ENCODE data around the gene UNC13D.
"Not testable (repeated sequence)": the region's sequence is repeated elsewhere in the genome, so short reads cannot be mapped to it uniquely, and the experiment has no call there.

The UNC13D gene
- 68.7 to 167 reads per million in 2 experiments for total RNA-seq

DNA sequence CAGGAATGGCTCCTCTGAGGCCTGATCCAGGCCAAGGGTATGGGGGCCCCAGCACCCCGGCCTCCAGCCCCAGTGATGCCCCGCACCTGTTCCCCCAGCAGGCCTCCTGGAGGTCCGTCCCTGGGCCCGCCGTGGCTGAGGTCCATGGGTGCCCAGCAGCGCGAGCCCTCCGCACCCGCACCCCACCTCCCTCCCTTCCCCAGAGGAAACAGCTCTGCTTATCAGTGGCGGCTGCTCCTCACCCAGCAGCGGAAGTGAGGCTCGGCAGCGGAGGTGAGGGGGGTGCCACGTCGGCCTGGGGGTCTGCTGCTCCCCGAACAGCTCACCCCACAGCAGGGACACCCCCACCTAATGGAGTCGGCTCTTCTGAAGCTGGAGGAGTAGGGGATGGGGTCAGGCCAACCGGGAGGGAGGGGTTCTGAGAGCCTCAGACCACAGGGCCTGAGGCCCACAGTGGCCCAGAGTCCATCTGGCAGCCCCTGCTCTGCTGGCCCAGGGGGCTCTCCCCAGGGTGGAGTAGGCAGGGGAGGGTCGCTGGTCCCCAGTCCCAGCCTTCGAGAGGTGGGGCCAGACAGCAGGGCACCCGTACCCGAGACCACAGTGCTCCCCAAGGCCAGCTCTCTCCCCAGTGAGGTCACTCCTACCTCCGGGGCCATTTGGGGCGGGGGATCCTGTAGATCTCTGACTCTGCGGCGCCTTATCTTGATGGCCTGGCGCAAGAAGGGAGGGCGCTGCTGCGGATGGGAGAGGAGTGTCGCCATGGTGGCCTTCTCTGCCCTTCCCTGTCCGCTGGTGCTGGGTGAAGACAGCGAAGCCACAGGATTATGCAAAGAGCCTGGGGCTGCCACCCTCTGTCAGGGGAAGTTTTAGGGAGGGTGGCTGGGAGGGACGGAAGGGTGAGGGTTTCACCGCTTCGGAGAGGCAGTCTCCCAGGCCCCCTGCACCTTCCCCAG is at the start of gene UNC13D:
Gene UNC13D, minus strand, starts transcription at position 828 of the 953 bp plus-strand sequence. Its CDS starts 67 bp downstream, at position 761.
- DNase-seq (ENCODE audit: low read depth): peak; percentile 48

DNA sequence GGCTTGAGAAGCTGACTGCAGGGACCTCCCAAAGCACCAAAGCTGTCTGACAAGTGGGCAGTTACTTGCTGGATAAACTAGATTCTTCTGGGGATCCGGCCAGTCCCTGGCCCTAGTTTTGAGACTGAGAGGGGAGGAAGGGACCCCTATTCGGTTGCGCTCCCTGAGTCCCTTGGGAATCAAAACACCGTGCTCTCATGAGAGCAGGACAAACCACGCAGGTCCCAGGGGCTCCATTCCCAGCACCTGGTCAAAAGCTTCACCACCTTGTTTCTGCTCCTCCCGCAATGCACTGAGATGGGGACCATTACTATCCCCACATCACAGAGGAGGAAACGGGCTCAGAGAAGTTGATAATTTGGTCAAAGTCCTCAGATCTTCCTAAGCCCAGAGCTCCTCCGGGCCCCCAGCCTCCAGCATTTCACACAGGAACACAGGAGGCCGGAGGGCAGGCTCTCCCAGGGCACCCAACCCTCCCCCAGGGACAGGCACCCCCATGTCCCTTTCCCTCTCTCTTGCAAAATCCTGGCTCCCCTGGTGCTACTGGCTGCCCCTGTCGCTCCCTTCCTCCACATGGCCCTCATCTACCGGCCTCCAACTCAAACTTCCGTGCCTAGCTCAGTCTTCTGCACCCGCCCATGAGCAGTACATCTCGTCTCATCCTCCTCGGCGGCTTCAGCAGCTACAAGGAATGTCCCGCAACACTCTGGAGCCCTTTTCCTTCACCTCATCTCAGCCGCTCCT is 49.3 kb upstream of the UNC13D start:
- DNase-seq (ENCODE audit: low read depth): no peak

DNA sequence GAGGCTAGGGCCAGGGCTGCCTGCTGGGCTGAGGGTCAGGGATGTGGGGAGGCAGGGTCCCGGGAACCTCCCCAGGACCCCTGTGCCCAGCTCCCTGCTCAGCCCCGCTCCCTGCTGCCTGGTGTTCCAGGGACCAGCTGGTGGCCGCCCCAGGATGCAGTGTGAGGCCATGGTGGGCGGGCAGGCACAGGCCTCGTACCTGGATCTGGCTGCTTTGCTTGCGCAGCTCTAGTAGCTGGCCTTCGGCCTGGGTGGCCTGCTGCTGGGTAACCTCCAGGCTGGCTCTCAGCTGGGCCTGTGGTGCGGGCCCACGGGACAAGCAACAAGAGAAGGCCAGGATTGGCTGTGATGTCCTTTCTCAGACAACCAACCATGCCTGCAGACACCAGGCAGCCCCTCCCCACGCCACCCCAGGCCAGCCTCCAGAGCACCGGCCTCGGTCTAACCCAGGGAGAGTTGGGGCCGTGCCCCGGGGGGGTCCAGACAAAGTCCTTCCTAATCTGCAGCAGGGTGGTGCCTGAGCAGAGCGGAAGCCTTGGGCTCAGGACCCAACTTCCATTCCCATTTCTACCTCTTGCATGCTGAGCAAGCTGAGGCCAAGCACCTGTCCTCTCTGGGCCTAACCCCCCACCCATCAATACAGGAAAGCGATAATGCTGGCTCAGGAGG is 48.5 kb upstream of the UNC13D start:
- DNase-seq (ENCODE audit: low read depth): no peak

GRCh38 chr17:75891605-75892555 is 47.7 kb upstream of the UNC13D start:
- DNase-seq (ENCODE audit: low read depth): no peak

DNA sequence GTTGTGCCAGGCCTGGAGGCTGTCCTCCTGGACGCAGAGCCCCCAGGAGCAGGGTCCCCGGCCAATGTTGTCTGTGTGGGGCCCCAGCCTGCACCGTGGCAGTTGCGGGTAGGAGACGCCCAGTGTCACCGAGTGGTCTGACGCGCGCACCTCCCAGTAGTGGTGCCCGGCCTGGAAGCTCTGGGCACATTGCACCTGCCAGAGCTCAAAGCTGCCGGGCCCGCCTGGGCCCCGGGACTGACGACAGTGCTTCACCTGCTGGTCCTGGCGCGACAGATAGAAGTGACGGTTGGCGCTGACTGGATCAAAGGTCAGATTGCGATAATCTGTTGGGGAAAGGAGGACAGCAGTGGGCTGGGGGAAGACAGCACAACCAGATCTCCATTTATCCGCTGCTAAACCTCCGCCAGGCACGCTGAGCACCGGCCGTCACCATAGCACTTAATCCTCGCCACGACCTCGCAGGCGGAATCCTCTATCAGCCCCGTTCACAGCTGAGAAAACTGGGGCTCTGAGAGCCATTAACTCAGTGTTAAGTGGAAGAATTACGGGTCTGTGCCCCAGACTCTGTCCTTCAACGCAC is 46.9 kb upstream of the UNC13D start:
- DNase-seq (ENCODE audit: low read depth): no peak

DNA sequence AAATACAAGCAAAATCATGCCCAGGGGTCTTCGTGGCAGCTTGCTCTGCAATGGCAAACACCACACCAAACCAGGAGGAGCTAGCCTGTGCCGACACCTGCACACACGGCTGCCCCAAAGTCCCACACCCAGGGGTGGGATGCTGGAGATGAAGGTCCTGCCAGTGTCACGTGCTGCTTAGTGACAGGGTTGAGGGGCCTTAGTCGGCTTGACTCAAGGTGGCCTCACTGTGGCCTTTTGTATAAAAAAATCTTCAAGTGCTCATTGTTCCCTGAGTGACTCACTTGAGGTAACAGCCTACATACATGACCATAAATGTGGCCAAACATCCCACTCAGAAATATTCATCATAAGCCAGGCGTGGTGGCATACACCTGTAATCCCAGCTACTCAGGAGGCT is 45.2 kb upstream of the UNC13D start:
- no peak for DNase-seq (ENCODE audit: low read depth)

GRCh38 chr17:75888484-75888883 is 44.3 kb upstream of the UNC13D start:
- no peak for DNase-seq (ENCODE audit: low read depth)

DNA sequence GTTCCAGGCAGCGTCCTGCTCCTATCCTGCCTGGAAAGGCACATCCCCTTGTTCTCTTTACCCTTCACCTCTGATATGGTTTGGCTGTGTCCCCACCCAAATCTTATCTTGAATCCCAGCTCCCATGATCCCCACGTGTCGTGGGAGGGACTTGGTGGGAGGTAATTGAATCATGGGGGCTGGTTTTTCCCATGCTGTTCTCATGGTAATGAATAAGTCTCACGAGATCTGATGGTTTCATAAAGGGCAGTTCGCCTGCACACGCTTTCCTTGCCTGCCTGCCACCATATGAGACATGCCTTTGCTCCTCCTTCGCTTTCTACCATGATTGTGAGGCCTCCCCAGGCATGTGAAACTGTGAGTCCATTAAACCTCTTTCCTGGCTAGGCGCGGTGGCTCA is 41.7 kb upstream of the UNC13D start:
- not testable (repeated sequence) for DNase-seq (ENCODE audit: low read depth)

DNA sequence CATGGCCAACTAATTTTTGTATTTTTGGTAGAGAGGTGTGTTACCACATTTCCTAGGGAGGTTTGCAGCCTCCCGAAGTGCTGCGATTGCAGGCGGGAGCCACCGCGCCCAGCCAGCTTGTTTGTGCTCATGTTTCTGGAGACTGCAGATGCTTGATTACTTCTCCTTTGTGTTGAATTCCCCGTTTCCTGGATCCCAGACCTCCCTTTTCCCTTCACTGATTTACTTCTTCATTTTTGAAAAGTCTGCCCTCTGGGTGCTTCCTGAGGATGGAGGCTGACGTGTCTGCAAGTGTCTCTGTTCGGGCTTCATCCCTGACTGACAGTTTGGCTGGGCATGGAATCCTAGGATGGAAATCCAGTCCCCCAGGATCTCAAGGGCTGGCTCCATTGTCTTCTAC is 41.2 kb upstream of the UNC13D start:
- DNase-seq (ENCODE audit: low read depth): no peak

GRCh38 chr17:75881678-75882454 is 37.7 kb upstream of the UNC13D start:
- no peak for DNase-seq (ENCODE audit: low read depth)

- DNase-seq (ENCODE audit: low read depth): no peak
Observed at GRCh38 chr17:75880266-75880665, 36.1 kb upstream of the UNC13D start.

DNA sequence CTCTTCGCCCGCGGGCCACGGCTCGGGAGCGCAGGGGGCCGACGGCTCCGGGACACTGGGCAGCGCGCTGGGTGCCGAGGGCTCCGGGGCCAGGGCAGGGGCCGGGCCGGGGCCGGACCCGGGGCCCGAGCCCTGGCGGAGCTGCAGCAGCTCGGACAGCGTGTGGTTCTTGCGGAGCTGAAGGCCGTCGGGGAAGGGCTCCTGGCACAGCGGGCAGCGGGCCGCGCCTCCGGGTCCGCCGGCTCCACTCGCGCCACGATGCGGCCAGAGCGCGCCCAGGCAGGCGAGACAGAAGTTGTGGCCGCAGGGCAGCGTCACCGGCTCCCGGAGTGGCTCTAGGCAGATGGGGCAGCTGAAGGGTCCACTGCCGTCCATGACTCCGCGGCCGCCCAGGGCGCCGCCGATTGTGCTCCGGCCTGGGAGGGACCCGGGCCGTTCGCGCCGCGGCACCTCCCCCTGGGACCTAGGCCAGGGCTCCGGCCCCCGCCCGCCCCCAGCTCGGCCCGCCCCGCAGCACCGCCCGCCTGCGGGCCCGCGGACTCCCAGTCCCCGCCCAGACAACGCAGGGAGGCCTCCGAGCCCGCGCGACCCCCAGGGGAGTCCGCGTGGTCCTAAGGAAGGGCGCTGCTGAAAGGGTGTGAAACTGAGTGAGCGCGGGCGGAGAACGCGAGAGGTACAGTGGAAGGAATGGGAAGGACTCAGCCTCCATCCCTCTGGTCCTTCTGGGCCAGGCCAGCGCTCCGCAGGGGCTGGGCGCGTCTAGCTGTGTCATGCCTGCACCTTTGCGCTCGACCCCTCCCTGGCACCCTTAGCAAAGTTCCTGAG is 34.2 kb upstream of the UNC13D start, which contains the start of gene TRIM47:
Gene TRIM47, minus strand, starts transcription at position 408 of the 825 bp plus-strand sequence. Its CDS starts 33 bp downstream, at position 375.
- no peak for DNase-seq (ENCODE audit: low read depth)

GRCh38 chr17:75877752-75878173 is 33.6 kb upstream of the UNC13D start:
- DNase-seq (ENCODE audit: low read depth): peak; percentile 64

- no peak for DNase-seq (ENCODE audit: low read depth)
Observed at GRCh38 chr17:75876938-75877751, 32.9 kb upstream of the UNC13D start.

DNA sequence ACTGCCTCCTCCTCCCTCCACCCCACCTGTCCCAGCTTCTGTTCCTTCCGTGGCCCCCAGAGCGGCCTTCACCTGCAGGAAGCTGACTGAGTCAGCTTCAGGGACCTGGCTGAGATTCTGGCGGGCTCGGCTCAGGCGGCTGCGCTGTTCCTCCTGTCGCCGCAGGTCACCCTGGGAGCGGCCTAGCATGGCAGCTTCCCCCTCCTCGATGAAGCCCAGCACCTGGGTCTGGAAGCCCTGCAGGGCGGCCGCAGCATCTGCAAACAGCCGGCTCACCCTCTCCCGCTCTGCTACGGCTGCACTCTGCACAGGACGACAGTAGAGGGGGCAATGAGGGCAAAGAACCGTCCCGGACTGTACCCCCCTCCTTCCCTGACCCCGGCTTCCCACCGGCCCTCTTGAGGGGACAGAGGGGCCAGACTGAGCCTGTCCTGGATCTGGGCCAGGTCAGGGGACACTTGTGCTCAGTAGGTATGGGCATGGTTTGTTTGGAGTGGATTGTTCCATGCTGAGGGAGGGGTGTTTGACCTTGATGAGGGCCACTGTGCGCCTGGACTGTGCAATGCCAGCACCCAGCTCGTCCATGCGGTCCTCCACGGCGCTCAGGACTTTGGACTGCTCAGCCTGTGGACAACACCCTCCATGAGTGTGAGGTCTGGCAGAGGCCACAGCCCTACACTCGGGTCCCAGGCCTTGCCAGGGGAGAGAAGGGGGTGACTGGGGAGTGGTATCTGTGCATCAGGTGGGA is 32.2 kb upstream of the UNC13D start:
- peak; percentile 69 for DNase-seq (ENCODE audit: low read depth)

DNA sequence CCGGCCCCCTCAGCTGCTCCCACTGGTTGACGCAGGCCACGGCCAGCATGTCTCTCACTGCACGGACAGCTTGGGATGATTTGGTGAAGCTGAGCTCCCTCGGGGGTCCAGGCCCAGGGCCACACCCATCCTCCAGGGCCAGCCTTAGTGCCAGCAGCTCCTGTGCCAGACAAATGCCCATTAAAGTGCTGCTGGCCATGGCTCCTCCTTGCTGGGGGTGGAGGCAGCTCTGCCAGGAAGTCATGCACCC is 31.7 kb upstream of the UNC13D start:
- no peak for DNase-seq (ENCODE audit: low read depth)

DNA sequence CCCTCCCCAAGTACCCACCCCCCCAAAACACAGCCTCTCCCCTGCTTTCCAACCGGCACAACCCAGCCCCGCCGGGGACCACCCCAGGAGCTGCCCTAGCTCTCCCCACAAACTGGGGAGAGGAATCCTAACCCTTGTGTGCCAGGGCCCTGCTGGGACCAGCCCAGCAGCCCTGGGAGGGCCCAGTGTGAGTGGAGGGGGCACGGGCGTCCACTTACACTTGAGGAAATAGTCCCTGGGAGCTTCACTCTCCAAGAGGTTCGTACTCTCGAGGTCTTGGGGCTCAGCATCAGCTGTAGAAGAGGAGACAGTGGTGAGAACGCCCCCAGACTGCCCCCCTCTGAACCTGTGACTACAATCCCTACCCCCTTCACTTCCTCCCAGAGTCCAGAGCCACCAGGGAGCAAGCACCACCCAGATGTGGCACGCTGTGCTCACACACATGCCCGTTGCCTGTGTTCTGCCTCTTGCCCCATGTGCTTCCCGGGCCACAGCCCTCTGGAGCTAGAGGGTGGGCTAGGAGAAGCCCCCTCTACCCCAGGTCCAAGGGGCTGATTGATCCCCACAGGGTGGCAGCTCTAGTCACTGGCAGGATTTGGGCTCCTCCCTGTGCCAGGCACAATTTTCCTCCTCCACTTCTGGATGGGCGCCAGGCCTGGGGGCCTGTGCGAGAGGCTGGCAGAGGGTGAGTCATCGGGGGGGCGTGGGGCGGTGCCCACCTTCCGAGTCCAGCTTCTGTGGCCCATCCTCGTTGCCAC is 31.2 kb upstream of the UNC13D start:
- DNase-seq (ENCODE audit: low read depth): no peak

Measured in T follicular helper cell (primary cell).